Hepatocyte (in vitro differentiated cells): ENCODE data around the gene EDN1.

Experiments used
- CTCF ChIP-seq: fragments of 200-600 bp; sonication (generic); IDR thresholded peaks from 2 replicates; pipeline ENCODE4 v1.5.1; 2016; ENCODE audit warnings: antibody characterized with exemption, mild to moderate bottlenecking; ENCODE audit not compliant: poor library complexity
- EZH2 ChIP-seq: fragments of 200-600 bp; sonication (generic); IDR thresholded peaks from 2 replicates; pipeline ENCODE4 v1.6.1; 2016; ENCODE audit warnings: antibody characterized with exemption, mild to moderate bottlenecking, borderline replicate concordance
- EZH2phosphoT487 ChIP-seq: fragments of 200-600 bp; sonication (generic); IDR thresholded peaks from one replicate; pipeline ENCODE4 v1.6.1; 2018; ENCODE audit warnings: antibody characterized with exemption, mild to moderate bottlenecking, low read depth, moderate library complexity; ENCODE audit not compliant: unreplicated experiment, severe bottlenecking

GRCh38 chr6:12327988-12328387, 37.8 kb downstream of the EDN1 start:
- TF ChIP-seq CTCF, result no peak
- no peak for TF ChIP-seq EZH2phosphoT487
- TF ChIP-seq EZH2, result no peak
